GM11168 (cell line): Measurements from ENCODE around the gene ADAMTS9.

ENCODE experiments used
- in situ Hi-C: fragments of 300-500 bp; cut with MboI; formaldehyde crosslinking; loops from one replicate; pipeline ENCODE4 v1.12.0; 2022; ENCODE audit warnings: low sequenced_read_pairs; ENCODE audit not compliant: unreplicated experiment

The ADAMTS9 gene

GRCh38 chr3:64687086-64687780, 567 bp downstream of the ADAMTS9 start:
- in situ Hi-C loops: no loop called here

- in situ Hi-C loops: no loop called here
These were observed 1.3 kb downstream of the ADAMTS9 start for GRCh38 chr3:64686446-64686908.

- in situ Hi-C loops: no loop called here
These were observed 1.9 kb downstream of the ADAMTS9 start for GRCh38 chr3:64685800-64686445.

GRCh38 chr3:64685331-64685799, 2.4 kb downstream of the ADAMTS9 start:
- in situ Hi-C loops: no loop called here

- in situ Hi-C loops: no loop called here
These were observed 3.0 kb downstream of the ADAMTS9 start for GRCh38 chr3:64684715-64685261.

- in situ Hi-C loops: no loop called here
These were observed 6.0 kb downstream of the ADAMTS9 start for GRCh38 chr3:64681827-64682226.

- in situ Hi-C loops: no loop called here
These were observed 6.8 kb downstream of the ADAMTS9 start for GRCh38 chr3:64681015-64681414.

GRCh38 chr3:64680334-64680733, 7.5 kb downstream of the ADAMTS9 start:
- in situ Hi-C loops: no loop called here

GRCh38 chr3:64677961-64678716, 9.7 kb downstream of the ADAMTS9 start:
- in situ Hi-C loops: no loop called here

GRCh38 chr3:64676831-64677230, 11.0 kb downstream of the ADAMTS9 start:
- in situ Hi-C loops: no loop called here

GRCh38 chr3:64675687-64676247, 12.0 kb downstream of the ADAMTS9 start:
- in situ Hi-C loops: no loop called here

GRCh38 chr3:64674591-64675076, 13.2 kb downstream of the ADAMTS9 start:
- in situ Hi-C loops: no loop called here

GRCh38 chr3:64673159-64673715, 14.6 kb downstream of the ADAMTS9 start:
- in situ Hi-C loops: no loop called here

- in situ Hi-C loops: no loop called here
These were observed 19.0 kb downstream of the ADAMTS9 start for GRCh38 chr3:64668582-64669510.

GRCh38 chr3:64667887-64668581, 19.8 kb downstream of the ADAMTS9 start:
- in situ Hi-C loops: no loop called here

- in situ Hi-C loops: no loop called here
These were observed 20.7 kb downstream of the ADAMTS9 start for GRCh38 chr3:64667138-64667537.

- in situ Hi-C loops: no loop called here
These were observed 21.6 kb downstream of the ADAMTS9 start for GRCh38 chr3:64666171-64666588.

- in situ Hi-C loops: no loop called here
These were observed 23.4 kb downstream of the ADAMTS9 start for GRCh38 chr3:64664397-64664796.
